ENCODE data around the gene ERCC8. TPM values are rescaled to one million over a fixed set of nuclear protein-coding genes. Genes with fewer than 3 reads are reported as not detected.

Gene ERCC8
- total RNA-seq, 4 donors from 2014 or later = 5.0 to 29.1 (median 11.9) TPM

GRCh38 chr5:60959156-60959555 is 14.3 kb upstream of the ERCC8 start:
- no peak overlapping the region for H3K4me3 ChIP-seq (ENCODE audit: low read depth, poor library complexity, severe bottlenecking)
- no peak for TF ChIP-seq POLR2A (IDR thresholded peaks at IDR 0.05)
- intact Hi-C loops (cut with DNase I; ENCODE audit: low total_unique reads) = no loop called here
- no peak for DNase-seq (ENCODE audit: low spot score in 2 of 2)

- DNase-seq (ENCODE audit: low spot score in 2 of 2) = no peak
- WGBS, 2 donors = 92 to 95% methylated on average over 2 of the region's 2 CpGs
- intact Hi-C loops (cut with DNase I; ENCODE audit: low total_unique reads) = no loop called here
- no peak overlapping the region for H3K4me3 ChIP-seq (ENCODE audit: low read depth, poor library complexity, severe bottlenecking)
- TF ChIP-seq POLR2A (IDR thresholded peaks at IDR 0.05) (no peak), CTCF (IDR thresholded peaks at IDR 0.05) (no peak)
These were observed 13.8 kb upstream of the ERCC8 start for GRCh38 chr5:60958712-60959111.

GRCh38 chr5:60958088-60958487 is 13.2 kb upstream of the ERCC8 start:
- no peak overlapping the region for H3K4me3 ChIP-seq (ENCODE audit: low read depth, poor library complexity, severe bottlenecking)
- DNase-seq (ENCODE audit: low spot score in 2 of 2) = no peak
- TF ChIP-seq POLR2A (IDR thresholded peaks at IDR 0.05) (no peak), CTCF (IDR thresholded peaks at IDR 0.05) (no peak)
- intact Hi-C loops (cut with DNase I; ENCODE audit: low total_unique reads) = no loop called here

- no peak for DNase-seq (ENCODE audit: low spot score in 2 of 2)
- intact Hi-C loops (cut with DNase I; ENCODE audit: low total_unique reads) = no loop called here
- no peak for TF ChIP-seq POLR2A (IDR thresholded peaks at IDR 0.05)
- TF ChIP-seq CTCF (IDR thresholded peaks at IDR 0.05) = no peak
- WGBS, 2 donors = 95 to 96% methylated on average over 3 of the region's 3 CpGs
- H3K4me3 ChIP-seq (ENCODE audit: low read depth, poor library complexity, severe bottlenecking) = no peak overlapping the region
These were observed 10.4 kb upstream of the ERCC8 start for GRCh38 chr5:60955239-60955638.

- no peak for DNase-seq (ENCODE audit: low spot score in 2 of 2)
- TF ChIP-seq POLR2A (IDR thresholded peaks at IDR 0.05) (no peak), CTCF (IDR thresholded peaks at IDR 0.05) (no peak)
- H3K4me3 ChIP-seq (ENCODE audit: low read depth, poor library complexity, severe bottlenecking) = no peak overlapping the region
- intact Hi-C loops (cut with DNase I; ENCODE audit: low total_unique reads) = no loop called here
- 96 to 100% methylated on average over 1 of the region's 1 CpG for WGBS, 2 donors
These were observed 3.9 kb upstream of the ERCC8 start for GRCh38 chr5:60948738-60949137.

- intact Hi-C loops (cut with DNase I; ENCODE audit: low total_unique reads) = no loop called here
- DNase-seq (ENCODE audit: low spot score in 2 of 2) = peak; percentile 21 to 85
- TF ChIP-seq POLR2A (IDR thresholded peaks at IDR 0.05) (no peak), CTCF (IDR thresholded peaks at IDR 0.05) (no peak)
- H3K4me3 ChIP-seq (ENCODE audit: low read depth, poor library complexity, severe bottlenecking) = peak overlapping the region; percentile 49
- 0 to 2% methylated on average over 18 of the region's 18 CpGs for WGBS, 2 donors
These were observed 930 bp upstream of the ERCC8 start for GRCh38 chr5:60945813-60946187.

All from lower leg skin (tissue), 4 donors.